Spleen (tissue), 11 donors: ENCODE results near the gene G6PD. TPM values are rescaled to one million over a fixed set of nuclear protein-coding genes. Genes with fewer than 3 reads are reported as not detected.
A peak's percentile ranks its signal among the peaks of the same experiment; 100 is the strongest.

Experiments used
- DNase-seq: peaks from one replicate; pipeline ENCODE4 v3.0.0-alpha.2; 2020
- H3K27ac ChIP-seq, 8 donors: fragments of 200-600 bp; sonication (generic) in 7 of 8; 1 replicate in 4 of 8; 2 replicates in 4 of 8; pipeline versions ENCODE4 v1.5.0 to v1.8.0; 2016 to 2021; ENCODE audit warnings: inconsistent platforms in 4 of 8, mild to moderate bottlenecking in 4 of 8, moderate library complexity in 1 of 8
- H3K27me3 ChIP-seq, 7 donors: fragments of 200-600 bp; sonication (generic) in 6 of 7; replicated peaks in 1 of 7; 1 replicate in 4 of 7; 2 replicates in 3 of 7; pipeline versions ENCODE4 v1.5.0 to v1.8.0; 2016 to 2021; ENCODE audit warnings: inconsistent platforms in 3 of 7, mild to moderate bottlenecking in 1 of 7
- H3K36me3 ChIP-seq, 6 donors: fragments of 200-600 bp; sonication (generic) in 5 of 6; 1 replicate in 4 of 6; 2 replicates in 2 of 6; pipeline versions ENCODE4 v1.5.0 to v1.8.0; 2016 to 2021; ENCODE audit warnings: inconsistent platforms in 2 of 6
- H3K4me1 ChIP-seq, 6 donors: fragments of 200-600 bp; sonication (generic) in 5 of 6; 1 replicate in 3 of 6; 2 replicates in 3 of 6; pipeline versions ENCODE4 v1.5.0 to v1.8.0; 2016 to 2021; ENCODE audit warnings: inconsistent platforms in 3 of 6
- H3K4me3 ChIP-seq, 8 donors: fragments of 200-600 bp; sonication (generic) in 7 of 8; 1 replicate in 4 of 8; 2 replicates in 4 of 8; pipeline versions ENCODE4 v1.5.0 to v1.8.0; 2016 to 2021; ENCODE audit warnings: inconsistent platforms in 4 of 8, mild to moderate bottlenecking in 4 of 8, moderate library complexity in 2 of 8
- H3K9me3 ChIP-seq, 8 donors: fragments of 200-600 bp; sonication (generic) in 7 of 8; 1 replicate in 4 of 8; 2 replicates in 4 of 8; pipeline versions ENCODE4 v1.5.0 to v1.8.0; 2016 to 2021; ENCODE audit warnings: inconsistent platforms in 4 of 8
- CTCF ChIP-seq, 11 experiments: fragments of 200-600 bp in 7 of 11; fragments of 450-650 bp in 4 of 11; sonication (generic) in 4 of 11; IDR thresholded peaks in 8 of 11; conservative IDR thresholded peaks in 3 of 11; 1 replicate in 7 of 11; 2 replicates in 4 of 11; pipeline versions ENCODE4 v1.4.0 to v1.8.0; 2016 to 2021; ENCODE audit warnings: antibody characterized with exemption in 11 of 11, inconsistent platforms in 4 of 11, mild to moderate bottlenecking in 1 of 11
- POLR2A ChIP-seq, 3 donors: fragments of 450-650 bp; IDR thresholded peaks; one replicate each; pipeline ENCODE4 v1.5.1; 2017; ENCODE audit warnings: antibody characterized with exemption in 3 of 3, mild to moderate bottlenecking in 1 of 3
- POLR2AphosphoS5 ChIP-seq, 3 donors: sonication (generic); formaldehyde crosslinking; IDR thresholded peaks; one replicate each; pipeline ENCODE4 v1.5.1; 2017; ENCODE audit warnings: antibody characterized with exemption in 3 of 3
- WGBS, 5 donors: extraction: QIAGEN DNeasy Blood & Tissue Kit in 3 of 5; methylation state at CpG; one replicate each; pipeline versions ENCODE4 v1.1.5 to v1.1.7; 2013 to 2018; 5-methylcytosine and 5-hydroxymethylcytosine counted together
- intact Hi-C: fragments of 100-400 bp; cut with DNase I; formaldehyde crosslinking; loops from one replicate; pipeline ENCODE4 v1.15.0; 2023; ENCODE audit warnings: low total_unique reads
- polyA plus RNA-seq, 3 donors: library from polyadenylated mRNA; stranded (reverse); fragments of 200-250 nt; gene quantifications; one replicate each; pipeline ENCODE4 v1.2.1, GENCODE V29; 2013
- total RNA-seq, 7 donors: library from RNA; depleted of rRNA in 3 of 7; stranded (reverse); fragments of >200 nt in 3 of 7; fragmentation: NEBNext Ultra II Directional in 4 of 7; extraction: Animal tissue kit (Norgen Biotek cat#: 25700) in 4 of 7; gene quantifications; one replicate each; pipeline versions ENCODE4 v1.1.0 to v1.2.1, GENCODE V29; 2016 to 2021
- donor health status: healthy with polysubstance abuse.
- donor health status: DM: no; HTN: no; CAD: no; lungs with moderate emphysema.
- donor health status: DM: no; HTN: no; CAD: no.
- donor health status: Bipolar disorder and iron deficiency.
- donor health status: healthy.
- donor health status: DM: no; HTN: no; CAD: no.
- donor health status: DM: yes; HTN: yes; CAD: no.

G6PD gene
- total and polyA plus RNA-seq, 10 donors, result 15.5 to 93.1 (median 62.2) TPM

- H3K27ac ChIP-seq, result peak within 1 kb of the TSS; percentile 82 to 97 (median 92)
- DNase-seq, result no peak
- H3K4me1 ChIP-seq, result peaks cover 11 to 78% (median 57%) of the 10 kb centered on the region in 6 donors
- WGBS, 5 donors, result 0 to 58% (median 0%) methylated on average over 11 to 69 of the region's 69 CpGs
- peak in 2 of 3 donors; percentile 6 to 40 for TF ChIP-seq POLR2A (IDR thresholded peaks at IDR 0.05)
- peak; percentile 74 to 87 (median 74) for TF ChIP-seq POLR2AphosphoS5 (IDR thresholded peaks at IDR 0.05)
- TF ChIP-seq CTCF (IDR thresholded peaks at IDR 0.05 in 8 of 11, conservative IDR thresholded peaks at IDR 0.05 in 3 of 11), result no peak
- peaks cover 0 to 28% (median 0%) of the 10 kb centered on the region in 6 donors for H3K36me3 ChIP-seq
- no peaks in the 10 kb centered on the region for H3K9me3 ChIP-seq
- peak within 1 kb of the TSS; percentile 53 to 81 (median 66) for H3K4me3 ChIP-seq
- intact Hi-C loops, result no loop called here
- no peaks in the 10 kb centered on the region for H3K27me3 ChIP-seq
Observed at GRCh38 chrX:154547245-154548027, 790 bp upstream of the G6PD start, which contains the start of gene IKBKG. TSS of gene IKBKG (plus strand) at chrX:154547620. CDS start at chrX:154552003, 4,383 bp downstream.

GRCh38 chrX:154545673-154546274 lies 872 bp downstream of the G6PD start:
- TF ChIP-seq CTCF (IDR thresholded peaks at IDR 0.05 in 8 of 11, conservative IDR thresholded peaks at IDR 0.05 in 3 of 11), result no peak
- TF ChIP-seq POLR2AphosphoS5 (IDR thresholded peaks at IDR 0.05), result no peak
- TF ChIP-seq POLR2A (IDR thresholded peaks at IDR 0.05), result no peak

GRCh38 chrX:154542723-154543424 lies 3.8 kb downstream of the G6PD start:
- H3K27ac ChIP-seq, result peak overlapping the region; percentile 48 to 97 (median 82)
- DNase-seq, result peak; percentile 79
- intact Hi-C loops, result no loop called here
- peaks cover 0 to 35% (median 0%) of the 10 kb centered on the region in 6 donors for H3K36me3 ChIP-seq
- WGBS, 5 donors, result 28 to 57% (median 33%) methylated on average over 11 to 20 of the region's 20 CpGs
- TF ChIP-seq POLR2AphosphoS5 (IDR thresholded peaks at IDR 0.05) (peak; percentile 30 to 57 (median 43)), POLR2A (IDR thresholded peaks at IDR 0.05) (no peak)
- no peaks in the 10 kb centered on the region for H3K27me3 ChIP-seq
- peak overlapping the region in 4 of 8 donors; percentile 8 to 58 (median 19) for H3K4me3 ChIP-seq
- no peaks in the 10 kb centered on the region for H3K9me3 ChIP-seq
- peaks cover 3 to 66% (median 43%) of the 10 kb centered on the region in 6 donors for H3K4me1 ChIP-seq

More at GRCh38 chrX:154545673-154546274, 872 bp downstream of the G6PD start:
- peak; percentile 74 for DNase-seq
- H3K27ac ChIP-seq, result peak overlapping the region in 4 of 8 donors; percentile 93 to 97 (median 95)
- H3K4me1 ChIP-seq, result peaks cover 13 to 84% (median 63%) of the 10 kb centered on the region in 6 donors
- H3K9me3 ChIP-seq, result no peaks in the 10 kb centered on the region
- intact Hi-C loops, result no loop called here
- peak overlapping the region in 5 of 8 donors; percentile 53 to 81 (median 69) for H3K4me3 ChIP-seq
- peaks cover 0 to 27% (median 0%) of the 10 kb centered on the region in 6 donors for H3K36me3 ChIP-seq
- WGBS, 5 donors, result 92 to 97% (median 93%) methylated on average over 9 to 17 of the region's 17 CpGs
- no peaks in the 10 kb centered on the region for H3K27me3 ChIP-seq
